ENCODE results near the gene SEMA4A. TPM values are rescaled to one million over a fixed set of nuclear protein-coding genes. Genes with fewer than 3 reads are reported as not detected.
"Not testable (repeated sequence)": the region's sequence is repeated elsewhere in the genome, so short reads cannot be mapped to it uniquely, and the experiment has no call there.

SEMA4A gene
- polyA plus RNA-seq, 1 donor: 19.7 TPM

GRCh38 chr1:156118177-156118868 lies 35.1 kb upstream of the SEMA4A start:
- DNase-seq: no peak

GRCh38 chr1:156119503-156120209 lies 33.7 kb upstream of the SEMA4A start:
- no peak for DNase-seq

GRCh38 chr1:156120318-156120717 lies 33.1 kb upstream of the SEMA4A start:
- no peak for DNase-seq

- DNase-seq: not testable (repeated sequence)
These were observed 32.4 kb upstream of the SEMA4A start for GRCh38 chr1:156121005-156121404.

GRCh38 chr1:156121457-156121856 lies 31.9 kb upstream of the SEMA4A start:
- no peak for DNase-seq

- DNase-seq: no peak
These were observed 31.3 kb upstream of the SEMA4A start for GRCh38 chr1:156122086-156122485.

GRCh38 chr1:156122519-156123355 lies 30.6 kb upstream of the SEMA4A start:
- DNase-seq: peak; percentile 80

- peak; percentile 82 for DNase-seq
These were observed 29.8 kb upstream of the SEMA4A start for GRCh38 chr1:156123356-156124196.

- DNase-seq: no peak
These were observed 28.6 kb upstream of the SEMA4A start for GRCh38 chr1:156124557-156125483.

GRCh38 chr1:156125544-156125943 lies 27.8 kb upstream of the SEMA4A start:
- DNase-seq: not testable (repeated sequence)

- peak; percentile 76 for DNase-seq
These were observed 27.2 kb upstream of the SEMA4A start for GRCh38 chr1:156126043-156126629.

- no peak for DNase-seq
These were observed 26.5 kb upstream of the SEMA4A start for GRCh38 chr1:156126630-156127534.

GRCh38 chr1:156128308-156128653 lies 25.1 kb upstream of the SEMA4A start:
- no peak for DNase-seq

GRCh38 chr1:156128654-156129597 lies 24.5 kb upstream of the SEMA4A start:
- no peak for DNase-seq

GRCh38 chr1:156129687-156130577 lies 23.5 kb upstream of the SEMA4A start:
- peak; percentile 74 for DNase-seq

- DNase-seq: no peak
These were observed 22.8 kb upstream of the SEMA4A start for GRCh38 chr1:156130578-156130942.
